Muscle layer of colon (tissue), 2 donors: ENCODE data around the gene SLC12A4.
"Not testable (repeated sequence)": the region's sequence is repeated elsewhere in the genome, so short reads cannot be mapped to it uniquely, and the experiment has no call there.

ENCODE experiments used
- H3K27ac ChIP-seq: one replicate; pipeline ENCODE4 v1.7.0; 2013; ENCODE audit warnings: low read depth, mild to moderate bottlenecking, low read length, moderate library complexity
- H3K27me3 ChIP-seq, 2 donors: one replicate each; pipeline ENCODE4 v1.7.0; 2013; ENCODE audit warnings: low read length in 2 of 2, mild to moderate bottlenecking in 2 of 2; ENCODE audit not compliant: insufficient read depth in 2 of 2, control insufficient read depth in 1 of 2
- H3K36me3 ChIP-seq: one replicate; pipeline ENCODE4 v1.7.0; 2013; ENCODE audit warnings: mild to moderate bottlenecking, low read length; ENCODE audit not compliant: insufficient read depth
- H3K4me1 ChIP-seq: one replicate; pipeline ENCODE4 v1.7.0; 2013; ENCODE audit warnings: mild to moderate bottlenecking, low read length; ENCODE audit not compliant: insufficient read depth
- H3K4me3 ChIP-seq, 2 donors: one replicate each; pipeline ENCODE4 v1.7.0; 2013; ENCODE audit warnings: low read length in 2 of 2, low read depth in 1 of 2, mild to moderate bottlenecking in 1 of 2, moderate library complexity in 1 of 2
- H3K9ac ChIP-seq: one replicate; pipeline ENCODE4 v1.7.0; 2013; ENCODE audit warnings: low read length
- H3K9me3 ChIP-seq: one replicate; pipeline ENCODE4 v1.7.0; 2013; ENCODE audit warnings: mild to moderate bottlenecking, low read length
- donor health status: abdominal sarcoma.
- donor health status: Adenocarcinoma of cecum.

Gene SLC12A4

GRCh38 chr16:67998231-67998778, 29.9 kb upstream of the SLC12A4 start:
- not testable (repeated sequence) for H3K27me3 ChIP-seq, H3K36me3 ChIP-seq, H3K9me3 ChIP-seq, H3K9ac ChIP-seq, H3K4me1 ChIP-seq, H3K27ac ChIP-seq, H3K4me3 ChIP-seq

DNA sequence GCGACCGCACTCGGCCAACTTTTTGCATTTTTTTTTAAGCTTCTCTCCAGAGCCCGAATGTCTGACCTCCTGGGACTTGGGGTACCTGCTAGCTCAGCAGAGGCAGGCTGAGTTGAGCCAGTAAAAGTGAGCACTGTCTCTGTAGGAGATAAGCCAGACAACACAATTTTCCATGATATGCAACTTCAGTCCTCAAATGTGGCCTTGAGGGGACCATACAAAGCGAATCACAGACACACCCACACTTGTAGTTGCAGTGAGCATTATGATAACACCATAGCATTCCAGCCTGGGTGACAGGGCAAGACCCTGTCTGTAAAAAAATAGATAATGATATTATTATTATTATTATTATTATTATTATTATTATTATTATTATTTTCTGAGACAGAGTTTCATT, 28.2 kb upstream of the SLC12A4 start:
- no peaks in the 10 kb centered on the region for H3K36me3 ChIP-seq
- H3K9ac ChIP-seq, result no peak overlapping the region
- H3K4me1 ChIP-seq, result no peaks in the 10 kb centered on the region
- H3K27ac ChIP-seq, result no peak overlapping the region
- H3K9me3 ChIP-seq, result no peaks in the 10 kb centered on the region
- H3K27me3 ChIP-seq, result no peaks in the 10 kb centered on the region
- H3K4me3 ChIP-seq, result no peak overlapping the region

- H3K9ac ChIP-seq, result no peak overlapping the region
- no peak overlapping the region for H3K27ac ChIP-seq
- H3K4me1 ChIP-seq, result no peaks in the 10 kb centered on the region
These were observed 27.0 kb upstream of the SLC12A4 start for GRCh38 chr16:67995423-67995822.

GRCh38 chr16:67994040-67994408, 25.6 kb upstream of the SLC12A4 start:
- not testable (repeated sequence) for H3K27me3 ChIP-seq, H3K9ac ChIP-seq, H3K36me3 ChIP-seq, H3K9me3 ChIP-seq, H3K4me1 ChIP-seq
- Histone ChIP-seq H3K4me3 (peak overlapping the region in 1 of 2 donors; percentile 41), H3K27ac (peak overlapping the region; percentile 13)

More at GRCh38 chr16:67995423-67995822, 27.0 kb upstream of the SLC12A4 start:
- no peak overlapping the region for H3K4me3 ChIP-seq
- H3K27me3 ChIP-seq, result no peaks in the 10 kb centered on the region
- H3K9me3 ChIP-seq, result no peaks in the 10 kb centered on the region
- H3K36me3 ChIP-seq, result no peaks in the 10 kb centered on the region

GRCh38 chr16:67993207-67994039, 25.0 kb upstream of the SLC12A4 start:
- Histone ChIP-seq H3K36me3 (no peaks in the 10 kb centered on the region), H3K9ac (no peak overlapping the region), H3K27ac (peak overlapping the region; percentile 48), H3K4me1 (no peaks in the 10 kb centered on the region), H3K9me3 (no peaks in the 10 kb centered on the region), H3K4me3 (peak overlapping the region; percentile 41 to 65), H3K27me3 (no peaks in the 10 kb centered on the region)

GRCh38 chr16:67992661-67993206, 24.3 kb upstream of the SLC12A4 start:
- H3K4me1 ChIP-seq, result no peaks in the 10 kb centered on the region
- no peak overlapping the region for H3K9ac ChIP-seq
- no peaks in the 10 kb centered on the region for H3K27me3 ChIP-seq
- no peaks in the 10 kb centered on the region for H3K9me3 ChIP-seq
- no peaks in the 10 kb centered on the region for H3K36me3 ChIP-seq
- no peak overlapping the region for H3K27ac ChIP-seq
- peak overlapping the region in 1 of 2 donors; percentile 65 for H3K4me3 ChIP-seq

- H3K27me3 ChIP-seq, result no peaks in the 10 kb centered on the region
- H3K36me3 ChIP-seq, result no peaks in the 10 kb centered on the region
- no peak overlapping the region for H3K27ac ChIP-seq
- H3K4me1 ChIP-seq, result no peaks in the 10 kb centered on the region
- H3K9me3 ChIP-seq, result no peaks in the 10 kb centered on the region
- H3K4me3 ChIP-seq, result no peak overlapping the region
- H3K9ac ChIP-seq, result no peak overlapping the region
These were observed 21.6 kb upstream of the SLC12A4 start for GRCh38 chr16:67990018-67990386.

- Histone ChIP-seq H3K27ac (no peak overlapping the region), H3K36me3 (no peaks in the 10 kb centered on the region), H3K9me3 (no peaks in the 10 kb centered on the region), H3K4me1 (no peaks in the 10 kb centered on the region), H3K27me3 (no peaks in the 10 kb centered on the region), H3K4me3 (no peak overlapping the region), H3K9ac (no peak overlapping the region)
These were observed 21.0 kb upstream of the SLC12A4 start for GRCh38 chr16:67989322-67990017.

DNA sequence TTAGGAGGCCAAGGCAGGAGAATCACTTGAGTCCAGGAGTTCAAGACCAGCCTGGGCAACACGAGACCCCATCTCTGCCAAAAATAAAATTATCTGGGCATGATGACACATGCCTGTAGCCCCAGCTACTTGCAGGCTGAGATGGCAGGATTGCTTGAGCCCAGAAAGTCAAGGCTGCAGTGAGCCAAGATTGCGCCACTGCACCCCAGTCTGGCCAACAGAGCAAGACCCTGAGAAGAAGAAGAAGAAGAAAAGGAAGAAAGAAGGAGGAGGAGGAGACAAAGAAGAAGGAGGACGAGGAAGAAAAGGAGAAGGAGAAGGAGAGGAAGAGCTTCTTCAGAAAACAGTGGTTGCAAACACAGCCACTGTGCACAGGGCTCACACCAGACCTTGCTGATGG, 20.2 kb upstream of the SLC12A4 start:
- no peaks in the 10 kb centered on the region for H3K4me1 ChIP-seq
- H3K9me3 ChIP-seq, result no peaks in the 10 kb centered on the region
- H3K27me3 ChIP-seq, result no peaks in the 10 kb centered on the region
- H3K9ac ChIP-seq, result no peak overlapping the region
- no peaks in the 10 kb centered on the region for H3K36me3 ChIP-seq
- no peak overlapping the region for H3K27ac ChIP-seq
- H3K4me3 ChIP-seq, result no peak overlapping the region

GRCh38 chr16:67987460-67988160, 19.2 kb upstream of the SLC12A4 start:
- H3K27me3 ChIP-seq, result no peaks in the 10 kb centered on the region
- H3K9ac ChIP-seq, result no peak overlapping the region
- no peaks in the 10 kb centered on the region for H3K36me3 ChIP-seq
- no peaks in the 10 kb centered on the region for H3K9me3 ChIP-seq
- no peak overlapping the region for H3K4me3 ChIP-seq
- no peak overlapping the region for H3K27ac ChIP-seq
- H3K4me1 ChIP-seq, result no peaks in the 10 kb centered on the region

DNA sequence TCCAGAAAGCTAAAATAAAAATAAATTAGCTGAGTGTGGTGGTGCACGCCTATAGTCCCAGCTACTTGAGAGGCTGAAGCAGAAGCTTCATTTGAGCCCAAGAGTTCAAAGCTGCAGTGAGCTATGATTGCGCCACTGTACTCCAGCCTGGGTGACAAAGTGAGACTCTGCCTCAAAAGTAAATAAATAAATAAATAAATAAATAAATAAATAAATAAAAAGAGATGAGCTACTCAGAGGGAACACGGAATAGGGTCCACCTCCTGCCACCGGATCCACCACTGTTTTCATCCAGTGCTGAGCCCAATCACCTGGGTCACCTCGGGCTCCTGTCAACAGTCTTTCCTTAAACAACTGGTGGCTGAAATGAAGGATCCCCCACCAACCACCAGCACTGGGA, 18.5 kb upstream of the SLC12A4 start:
- H3K4me1 ChIP-seq, result no peaks in the 10 kb centered on the region
- H3K27me3 ChIP-seq, result no peaks in the 10 kb centered on the region
- no peaks in the 10 kb centered on the region for H3K9me3 ChIP-seq
- no peak overlapping the region for H3K9ac ChIP-seq
- H3K36me3 ChIP-seq, result no peaks in the 10 kb centered on the region
- H3K4me3 ChIP-seq, result no peak overlapping the region
- H3K27ac ChIP-seq, result no peak overlapping the region
